Tibial nerve (tissue), 4 donors: ENCODE measurements around the gene ST3GAL4. TPM values are rescaled to one million over a fixed set of nuclear protein-coding genes. Genes with fewer than 3 reads are reported as not detected.

Experiments
- DNase-seq, 2 donors: peaks; one replicate each; pipeline ENCODE4 v3.0.0-alpha.2; 2019; ENCODE audit warnings: low spot score in 2 of 2
- H3K27ac ChIP-seq, 4 donors: fragments of 200-600 bp; sonication (generic) in 3 of 4; one replicate each; pipeline ENCODE4 v1.5.1; 2017 to 2019; ENCODE audit warnings: mild to moderate bottlenecking in 1 of 4
- H3K27me3 ChIP-seq, 2 donors: fragments of 200-600 bp; sonication (generic) in 1 of 2; one replicate each; pipeline versions ENCODE4 v1.5.1 to v1.6.0; 2017 to 2019
- H3K36me3 ChIP-seq, 3 donors: fragments of 200-600 bp; sonication (generic); one replicate each; pipeline ENCODE4 v1.5.1; 2018 to 2019
- H3K4me1 ChIP-seq, 4 donors: fragments of 200-600 bp; sonication (generic) in 3 of 4; one replicate each; pipeline ENCODE4 v1.5.1; 2017 to 2019
- H3K4me3 ChIP-seq, 4 donors: fragments of 200-600 bp; sonication (generic) in 3 of 4; one replicate each; pipeline ENCODE4 v1.5.1; 2017 to 2019; ENCODE audit warnings: mild to moderate bottlenecking in 1 of 4, moderate library complexity in 1 of 4
- H3K9me3 ChIP-seq, 4 donors: fragments of 200-600 bp; sonication (generic) in 3 of 4; one replicate each; pipeline ENCODE4 v1.5.1; 2017 to 2019
- EP300 ChIP-seq, 2 donors: sonication (generic); formaldehyde crosslinking; IDR thresholded peaks; one replicate each; pipeline ENCODE4 v1.6.1; 2017; ENCODE audit warnings: antibody characterized with exemption in 2 of 2, mild to moderate bottlenecking in 1 of 2
- POLR2A ChIP-seq, 2 donors: fragments of 450-650 bp; IDR thresholded peaks; one replicate each; pipeline ENCODE4 v1.6.1; 2017; ENCODE audit warnings: antibody characterized with exemption in 2 of 2, mild to moderate bottlenecking in 2 of 2, moderate library complexity in 2 of 2
- WGBS, 2 donors: methylation state at CpG; one replicate each; pipeline ENCODE4 v1.1.5; 2018; 5-methylcytosine and 5-hydroxymethylcytosine counted together
- total RNA-seq, 4 donors: library from RNA; depleted of rRNA; stranded (reverse); fragments of >200 nt; gene quantifications; one replicate each; pipeline ENCODE4 v1.1.0, GENCODE V29; 2016
- TF ChIP-seq, protein P1 (sequence below), 5 experiments: fragments of 200-600 bp in 3 of 5; fragments of 450-650 bp in 2 of 5; sonication (generic) in 3 of 5; IDR thresholded peaks; one replicate each; pipeline ENCODE4 v1.5.1; 2016 to 2019; ENCODE audit warnings: antibody characterized with exemption in 5 of 5, mild to moderate bottlenecking in 3 of 5, moderate library complexity in 2 of 5

ST3GAL4 gene
- total RNA-seq, 4 donors from 2014 or later, result 68.1 to 162 (median 122) TPM

DNA sequence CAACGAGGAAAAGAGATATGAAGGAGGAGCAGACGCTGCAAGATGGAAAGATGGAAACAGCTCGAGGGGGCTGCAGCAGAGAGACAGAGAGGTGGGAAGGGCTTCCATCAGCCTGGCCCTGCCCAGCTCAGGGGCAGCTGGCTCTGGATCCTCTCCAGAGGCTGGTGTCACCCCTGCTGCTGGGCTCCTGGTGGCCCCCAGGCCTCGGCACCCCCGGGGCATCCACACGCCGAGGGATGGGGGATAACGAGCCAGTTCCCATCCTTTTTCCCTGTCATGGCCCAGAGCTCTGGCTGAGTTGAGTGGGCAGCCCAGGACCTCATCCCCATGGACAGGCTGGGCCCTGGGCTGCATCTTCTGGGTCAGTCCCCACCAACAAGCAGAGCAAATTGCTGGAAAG lies 102.3 kb downstream of the ST3GAL4 start:
- Histone ChIP-seq H3K36me3 (no peaks in the 10 kb centered on the region), H3K4me1 (peaks cover 0 to 6% (median 0%) of the 10 kb centered on the region in 4 donors), H3K27ac (no peak overlapping the region), H3K4me3 (no peak overlapping the region), H3K27me3 (no peaks in the 10 kb centered on the region), H3K9me3 (no peaks in the 10 kb centered on the region)
- DNase-seq, result no peak
- WGBS, 2 donors, result 85 to 87% methylated on average over 8 of the region's 8 CpGs
- TF ChIP-seq POLR2A (IDR thresholded peaks at IDR 0.05), result no peak
- TF ChIP-seq EP300 (IDR thresholded peaks at IDR 0.05), result no peak
- TF ChIP-seq, protein P1, sequence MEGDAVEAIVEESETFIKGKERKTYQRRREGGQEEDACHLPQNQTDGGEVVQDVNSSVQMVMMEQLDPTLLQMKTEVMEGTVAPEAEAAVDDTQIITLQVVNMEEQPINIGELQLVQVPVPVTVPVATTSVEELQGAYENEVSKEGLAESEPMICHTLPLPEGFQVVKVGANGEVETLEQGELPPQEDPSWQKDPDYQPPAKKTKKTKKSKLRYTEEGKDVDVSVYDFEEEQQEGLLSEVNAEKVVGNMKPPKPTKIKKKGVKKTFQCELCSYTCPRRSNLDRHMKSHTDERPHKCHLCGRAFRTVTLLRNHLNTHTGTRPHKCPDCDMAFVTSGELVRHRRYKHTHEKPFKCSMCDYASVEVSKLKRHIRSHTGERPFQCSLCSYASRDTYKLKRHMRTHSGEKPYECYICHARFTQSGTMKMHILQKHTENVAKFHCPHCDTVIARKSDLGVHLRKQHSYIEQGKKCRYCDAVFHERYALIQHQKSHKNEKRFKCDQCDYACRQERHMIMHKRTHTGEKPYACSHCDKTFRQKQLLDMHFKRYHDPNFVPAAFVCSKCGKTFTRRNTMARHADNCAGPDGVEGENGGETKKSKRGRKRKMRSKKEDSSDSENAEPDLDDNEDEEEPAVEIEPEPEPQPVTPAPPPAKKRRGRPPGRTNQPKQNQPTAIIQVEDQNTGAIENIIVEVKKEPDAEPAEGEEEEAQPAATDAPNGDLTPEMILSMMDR (IDR thresholded peaks at IDR 0.05), result no peak

- no peak overlapping the region for H3K27ac ChIP-seq
- no peak for DNase-seq
- TF ChIP-seq POLR2A (IDR thresholded peaks at IDR 0.05) (no peak), EP300 (IDR thresholded peaks at IDR 0.05) (peak in 1 of 2 donors; percentile 33)
- no peaks in the 10 kb centered on the region for H3K27me3 ChIP-seq
- WGBS, 2 donors, result 47 to 55% methylated on average over 10 of the region's 10 CpGs
- H3K9me3 ChIP-seq, result peaks cover 0 to 6% (median 0%) of the 10 kb centered on the region in 4 donors
- H3K4me1 ChIP-seq, result peaks cover 0 to 5% (median 0%) of the 10 kb centered on the region in 4 donors
- no peak overlapping the region for H3K4me3 ChIP-seq
- H3K36me3 ChIP-seq, result no peaks in the 10 kb centered on the region
Observed at GRCh38 chr11:126459691-126460281, 104.3 kb downstream of the ST3GAL4 start.

DNA sequence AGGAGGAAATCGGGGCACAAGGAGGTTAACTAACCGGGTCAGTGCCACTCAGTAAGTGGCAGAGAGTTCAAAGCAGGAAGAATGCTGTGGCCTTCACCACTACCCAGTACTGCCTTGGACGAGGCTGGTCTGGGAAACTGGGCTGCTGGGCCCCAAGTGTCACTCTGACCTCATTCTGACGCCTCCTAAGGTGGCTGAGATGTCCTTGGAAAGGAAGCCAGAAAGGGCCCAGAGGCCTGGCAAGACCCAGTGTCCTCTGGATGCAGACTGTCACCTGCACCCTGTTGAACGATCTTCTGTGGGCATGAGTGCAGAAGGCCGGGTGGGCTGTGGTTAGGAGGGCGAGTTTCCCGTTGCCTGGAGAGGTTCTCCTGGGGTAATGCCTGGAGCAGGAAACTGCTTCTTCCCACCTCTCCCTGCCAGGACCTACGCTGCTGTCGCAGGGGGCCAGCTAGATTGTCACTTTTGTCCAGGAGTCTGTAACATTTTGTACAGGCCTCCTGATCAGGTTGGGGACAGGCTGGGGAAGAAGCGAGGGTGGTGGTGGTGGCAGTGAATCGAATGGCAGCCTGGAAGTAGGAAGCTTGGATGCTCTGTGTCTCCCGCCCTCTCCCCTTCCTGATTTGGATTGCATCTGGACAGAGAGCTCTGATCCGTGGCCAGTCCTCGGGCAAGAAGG lies 105.1 kb downstream of the ST3GAL4 start:
- Histone ChIP-seq H3K4me1 (peaks cover 0 to 8% (median 0%) of the 10 kb centered on the region in 4 donors), H3K4me3 (no peak overlapping the region), H3K27ac (no peak overlapping the region), H3K9me3 (peaks cover 0 to 6% (median 0%) of the 10 kb centered on the region in 4 donors), H3K27me3 (no peaks in the 10 kb centered on the region), H3K36me3 (no peaks in the 10 kb centered on the region)
- TF ChIP-seq, protein P1 (IDR thresholded peaks at IDR 0.05), result no peak
- no peak for TF ChIP-seq EP300 (IDR thresholded peaks at IDR 0.05)
- no peak for TF ChIP-seq POLR2A (IDR thresholded peaks at IDR 0.05)
- WGBS, 2 donors, result 80 to 84% methylated on average over 14 to 15 of the region's 15 CpGs
- no peak for DNase-seq

- WGBS, 2 donors, result 83 to 93% methylated on average over 5 to 8 of the region's 8 CpGs
- TF ChIP-seq, protein P1 (IDR thresholded peaks at IDR 0.05), result no peak
- TF ChIP-seq EP300 (IDR thresholded peaks at IDR 0.05) (no peak), POLR2A (IDR thresholded peaks at IDR 0.05) (no peak)
- no peak overlapping the region for H3K4me3 ChIP-seq
- no peaks in the 10 kb centered on the region for H3K36me3 ChIP-seq
- no peak for DNase-seq
- no peaks in the 10 kb centered on the region for H3K27me3 ChIP-seq
- peaks cover 0 to 6% (median 0%) of the 10 kb centered on the region in 4 donors for H3K9me3 ChIP-seq
- H3K27ac ChIP-seq, result no peak overlapping the region
- H3K4me1 ChIP-seq, result peaks cover 0 to 13% (median 0%) of the 10 kb centered on the region in 4 donors
Observed at GRCh38 chr11:126461096-126461440, 105.6 kb downstream of the ST3GAL4 start.

- TF ChIP-seq POLR2A (IDR thresholded peaks at IDR 0.05) (no peak), EP300 (IDR thresholded peaks at IDR 0.05) (no peak)
- TF ChIP-seq, protein P1 (IDR thresholded peaks at IDR 0.05), result no peak
- peaks cover 0 to 6% (median 0%) of the 10 kb centered on the region in 4 donors for H3K9me3 ChIP-seq
- no peak overlapping the region for H3K4me3 ChIP-seq
- H3K27ac ChIP-seq, result no peak overlapping the region
- no peaks in the 10 kb centered on the region for H3K27me3 ChIP-seq
- peaks cover 0 to 18% (median 0%) of the 10 kb centered on the region in 4 donors for H3K4me1 ChIP-seq
- DNase-seq, result no peak
- WGBS, 2 donors, result 80 to 87% methylated on average over 5 to 6 of the region's 6 CpGs
- no peaks in the 10 kb centered on the region for H3K36me3 ChIP-seq
Observed at GRCh38 chr11:126461996-126462395, 106.5 kb downstream of the ST3GAL4 start.
